ENCODE data around the gene HSD11B1L.
"Not testable (repeated sequence)": the region's sequence is repeated elsewhere in the genome, so short reads cannot be mapped to it uniquely, and the experiment has no call there.

HSD11B1L gene

DNA sequence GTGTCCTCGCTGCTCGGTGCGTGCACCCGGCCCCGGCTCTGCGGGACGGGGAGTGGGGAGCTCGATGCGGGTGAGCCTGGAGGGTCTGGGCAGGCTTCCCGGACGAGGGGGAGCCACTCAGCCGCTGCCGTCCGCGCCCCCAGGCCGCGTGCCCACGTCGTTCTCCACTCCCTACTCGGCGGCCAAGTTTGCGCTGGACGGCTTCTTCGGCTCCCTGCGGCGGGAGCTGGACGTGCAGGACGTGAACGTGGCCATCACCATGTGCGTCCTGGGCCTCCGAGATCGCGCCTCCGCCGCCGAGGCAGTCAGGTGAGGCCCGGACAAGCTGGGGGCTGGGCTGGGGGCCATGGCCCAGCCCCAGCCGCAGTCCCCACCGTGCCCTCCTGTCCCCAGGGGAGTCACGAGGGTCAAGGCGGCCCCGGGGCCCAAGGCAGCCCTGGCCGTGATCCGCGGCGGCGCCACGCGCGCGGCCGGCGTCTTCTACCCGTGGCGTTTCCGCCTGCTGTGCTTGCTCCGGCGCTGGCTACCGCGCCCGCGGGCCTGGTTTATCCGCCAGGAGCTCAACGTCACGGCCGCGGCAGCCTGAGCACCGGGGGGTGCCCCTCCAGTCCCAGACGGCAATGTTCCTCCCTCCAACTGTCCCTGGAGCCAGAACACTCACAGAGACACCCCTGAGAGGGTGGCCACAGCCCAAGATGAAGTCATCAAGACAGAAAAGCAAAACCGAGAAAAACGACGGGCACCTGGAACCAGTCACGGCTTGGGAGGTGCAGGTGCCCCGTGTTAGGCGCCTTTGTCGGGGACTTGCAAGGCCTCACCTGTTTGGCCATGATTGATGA lies 6.8 kb downstream of the HSD11B1L start:
- DNase-seq (ENCODE audit: low spot score) = no peak

DNA sequence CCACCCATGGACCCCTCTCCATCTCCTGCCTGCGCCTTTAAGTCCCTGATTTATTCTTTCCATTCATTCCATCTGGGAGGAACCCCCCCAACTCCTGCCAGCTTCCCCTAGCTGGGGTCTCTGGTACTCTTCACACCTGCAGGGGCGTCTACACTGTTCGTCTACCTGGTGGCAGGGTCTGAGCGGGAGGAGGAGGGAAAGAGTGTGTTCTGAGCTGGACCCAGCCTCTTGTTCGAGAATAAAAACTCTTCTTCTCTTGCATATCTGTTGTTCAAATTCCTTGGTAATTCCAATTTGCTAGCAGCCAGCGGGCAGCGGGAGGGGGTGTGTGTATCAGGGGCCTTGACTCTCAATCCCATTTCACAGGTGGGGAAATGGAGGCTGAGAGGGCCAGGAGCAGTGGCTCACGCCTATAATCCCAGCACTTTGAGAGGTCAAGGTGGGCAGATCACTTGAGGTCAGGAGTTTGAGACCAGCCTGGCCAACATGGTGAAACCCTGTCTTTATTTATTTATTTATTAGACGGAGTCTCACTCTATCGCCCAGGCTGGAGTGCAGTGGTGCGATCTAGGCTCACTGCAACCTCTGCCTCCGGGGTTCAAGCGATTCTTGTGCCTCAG lies 7.5 kb downstream of the HSD11B1L start:
- DNase-seq (ENCODE audit: low spot score) = not testable (repeated sequence)

DNA sequence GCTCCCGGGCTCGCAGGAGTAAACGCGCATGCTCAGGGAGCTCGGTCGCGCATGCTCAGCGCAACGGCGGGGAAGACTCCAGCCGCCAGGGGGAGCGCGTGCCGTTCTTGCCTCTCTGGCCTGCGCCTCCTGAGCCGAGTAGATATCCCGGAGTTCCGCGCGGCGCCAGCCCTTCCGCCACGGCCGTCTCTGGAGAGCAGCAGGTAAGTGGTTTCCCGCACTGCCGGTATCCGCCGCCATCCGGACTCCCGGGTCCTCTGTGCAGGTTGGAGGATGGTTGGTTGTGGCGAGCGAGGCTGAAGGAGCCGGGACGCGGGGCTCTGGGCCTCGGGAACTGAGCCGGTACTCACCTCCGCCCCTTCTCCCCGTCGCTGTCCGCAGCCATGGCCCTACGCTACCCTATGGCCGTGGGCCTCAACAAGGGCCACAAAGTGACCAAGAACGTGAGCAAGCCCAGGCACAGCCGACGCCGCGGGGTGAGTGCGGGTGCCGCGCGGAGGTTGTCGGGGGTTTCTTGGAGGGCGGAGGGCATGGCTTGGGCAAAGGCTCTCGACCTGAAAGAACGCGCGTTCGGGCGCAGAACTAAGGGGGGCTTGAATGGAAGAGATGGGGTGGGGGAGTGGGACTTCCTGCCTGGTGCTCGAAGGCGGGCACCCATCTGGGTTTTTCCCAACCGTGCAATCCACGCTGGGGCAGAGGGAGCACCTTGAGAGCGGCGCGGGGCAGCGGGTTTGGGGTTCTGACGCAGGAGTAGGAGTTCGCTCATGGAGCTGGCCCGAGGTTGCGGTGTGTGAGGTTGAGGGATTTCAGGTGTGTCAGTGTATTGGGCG lies 9.5 kb downstream of the HSD11B1L start, which contains the start of gene RPL36:
TSS of gene RPL36 (plus strand) at position 171 of the 830 bp plus-strand sequence. CDS start at position 384, 213 bp downstream.
- DNase-seq (ENCODE audit: low spot score) = peak; percentile 97

DNA sequence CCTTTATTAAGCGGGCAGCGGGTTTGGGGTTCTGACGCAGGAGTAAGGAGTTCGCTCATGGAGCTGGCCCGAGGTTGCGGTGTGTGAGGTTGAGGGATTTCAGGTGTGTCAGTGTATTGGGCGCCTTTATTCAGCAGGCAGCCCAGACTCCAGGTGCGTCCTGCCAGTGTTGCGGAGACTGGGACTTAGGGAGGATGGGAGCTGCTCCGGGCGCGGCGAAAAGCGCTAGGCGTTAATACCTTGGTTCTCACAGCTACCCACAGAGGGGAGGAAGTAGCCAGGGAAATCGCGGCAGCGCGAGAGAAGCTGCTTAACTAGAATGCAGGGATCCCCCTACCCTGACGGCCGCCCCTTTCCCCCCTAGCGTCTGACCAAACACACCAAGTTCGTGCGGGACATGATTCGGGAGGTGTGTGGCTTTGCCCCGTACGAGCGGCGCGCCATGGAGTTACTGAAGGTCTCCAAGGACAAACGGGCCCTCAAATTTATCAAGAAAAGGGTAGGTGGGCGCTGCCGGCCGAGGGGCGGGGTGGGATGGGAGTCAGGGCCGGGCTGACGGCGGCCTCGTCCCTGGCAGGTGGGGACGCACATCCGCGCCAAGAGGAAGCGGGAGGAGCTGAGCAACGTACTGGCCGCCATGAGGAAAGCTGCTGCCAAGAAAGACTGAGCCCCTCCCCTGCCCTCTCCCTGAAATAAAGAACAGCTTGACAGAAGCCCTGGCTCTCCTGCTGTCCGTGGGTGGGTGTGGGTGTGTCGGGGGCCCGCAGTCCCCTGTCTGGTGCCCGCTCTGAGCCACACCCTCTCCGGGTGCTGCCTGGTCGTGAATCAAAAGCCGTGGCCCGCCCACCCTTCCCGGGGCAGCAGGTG lies 10.4 kb downstream of the HSD11B1L start:
- peak; percentile 40 for DNase-seq (ENCODE audit: low spot score)

DNA sequence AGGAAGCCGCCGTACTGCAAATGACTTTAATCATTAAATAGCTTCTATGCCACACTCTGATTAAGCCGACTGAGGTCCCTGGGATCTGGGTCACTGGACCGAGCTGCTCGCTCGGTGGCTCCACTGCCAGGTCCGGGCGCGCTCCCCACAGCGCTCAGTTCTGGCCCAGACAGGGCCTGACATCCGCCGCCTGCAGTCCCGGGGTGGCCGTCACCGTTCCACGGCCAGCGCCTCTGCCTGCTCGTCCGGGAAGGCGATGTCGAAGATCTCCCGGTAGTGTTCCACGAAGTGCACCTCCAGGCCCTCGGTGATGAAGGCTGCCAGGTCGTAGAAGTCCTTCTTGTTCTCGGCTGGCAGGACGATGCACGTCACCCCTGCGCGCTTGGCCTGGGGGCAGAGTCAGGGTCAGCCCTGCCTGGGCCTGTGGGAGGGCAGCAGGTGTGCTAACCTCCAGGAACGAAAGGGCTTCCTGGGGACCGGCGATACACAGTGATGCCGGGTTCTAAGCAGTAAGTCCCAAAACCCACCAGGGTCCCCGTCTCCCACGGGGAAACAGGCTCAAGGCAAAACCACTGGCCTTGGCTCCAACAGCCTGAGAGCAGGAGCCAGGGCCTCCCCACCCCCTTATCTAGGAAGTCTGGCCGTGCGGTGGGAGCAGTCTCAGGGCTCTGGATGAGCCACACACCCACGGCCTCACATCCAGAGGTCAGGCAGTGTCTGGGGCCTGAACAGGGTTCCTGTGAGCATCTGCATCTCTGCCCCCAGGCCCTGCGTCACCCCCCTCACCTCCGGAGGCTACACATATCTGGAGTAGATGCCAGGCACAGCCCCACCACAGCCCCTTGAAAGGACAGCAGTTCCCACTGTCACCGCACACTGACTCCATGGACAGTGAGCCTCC lies 11.2 kb downstream of the HSD11B1L start:
- DNase-seq (ENCODE audit: low spot score) = no peak

DNA sequence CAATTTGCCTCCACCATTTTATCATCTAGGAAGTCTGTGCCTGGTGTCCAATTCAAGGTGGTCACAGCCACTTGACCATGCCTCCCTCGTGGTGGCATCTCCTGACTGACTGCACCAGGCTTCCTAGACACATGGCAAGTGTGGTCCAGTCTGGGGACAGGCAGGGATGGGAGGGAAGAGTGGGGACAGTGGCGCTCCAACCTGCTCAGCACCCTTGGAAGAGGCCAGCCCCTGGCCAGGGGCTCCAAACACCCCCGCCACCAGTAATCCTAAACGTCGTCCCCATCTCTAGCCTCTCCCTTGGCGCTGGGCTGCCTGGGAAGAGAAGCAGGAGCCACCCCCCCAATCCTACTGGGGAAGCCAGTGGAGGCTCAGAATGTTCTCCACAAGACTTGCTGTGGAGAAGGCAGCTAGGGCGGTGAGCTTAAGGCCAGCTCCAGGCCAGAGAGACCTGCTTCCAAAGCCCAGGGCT lies 11.9 kb downstream of the HSD11B1L start:
- no peak for DNase-seq (ENCODE audit: low spot score)

DNA sequence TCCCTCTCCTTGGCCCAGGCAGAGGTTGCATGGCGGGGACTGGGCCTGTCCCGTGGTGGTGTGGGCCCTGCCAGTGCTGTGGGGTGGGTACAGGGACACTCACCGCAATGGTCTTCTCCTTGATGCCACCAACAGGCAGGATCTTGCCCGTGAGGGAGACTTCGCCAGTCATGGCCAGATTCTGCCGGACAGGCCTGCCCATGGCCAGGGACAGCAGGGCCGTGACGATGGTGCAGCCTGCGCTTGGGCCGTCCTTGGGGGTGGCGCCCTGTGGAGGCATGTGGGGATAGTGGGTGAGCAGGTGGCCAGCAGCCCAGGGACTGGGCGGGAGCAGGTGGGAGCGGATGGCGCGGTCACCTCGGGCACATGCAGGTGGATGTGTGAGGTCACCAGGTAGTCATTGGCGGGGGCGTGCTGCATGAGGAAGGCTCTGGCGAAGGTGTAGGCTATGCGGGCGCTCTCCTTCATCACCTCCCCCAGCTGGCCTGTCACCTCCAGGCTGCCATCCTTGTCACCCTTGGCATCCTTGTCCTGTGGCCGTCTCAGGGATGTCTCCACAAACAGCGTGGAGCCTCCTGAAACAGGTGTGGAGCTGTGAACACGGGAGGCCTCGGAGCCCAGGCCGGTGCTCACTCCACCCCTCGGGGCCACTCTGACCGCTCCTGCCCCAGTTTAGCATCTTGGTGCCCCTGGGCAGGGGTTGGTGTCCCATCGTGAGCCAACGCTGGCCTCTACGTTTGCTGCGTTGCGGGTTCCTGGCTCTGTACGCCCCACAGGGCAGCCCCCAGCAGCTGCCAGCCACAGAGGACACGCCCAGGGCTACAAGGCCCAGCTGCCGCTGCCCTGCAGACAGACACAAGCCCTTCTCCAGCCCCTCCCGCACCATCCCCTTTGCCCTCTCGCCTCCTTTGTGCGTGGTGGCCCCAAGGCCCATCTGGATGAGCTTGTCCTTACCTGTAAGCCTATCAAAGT lies 12.7 kb downstream of the HSD11B1L start:
- no peak for DNase-seq (ENCODE audit: low spot score)

DNA sequence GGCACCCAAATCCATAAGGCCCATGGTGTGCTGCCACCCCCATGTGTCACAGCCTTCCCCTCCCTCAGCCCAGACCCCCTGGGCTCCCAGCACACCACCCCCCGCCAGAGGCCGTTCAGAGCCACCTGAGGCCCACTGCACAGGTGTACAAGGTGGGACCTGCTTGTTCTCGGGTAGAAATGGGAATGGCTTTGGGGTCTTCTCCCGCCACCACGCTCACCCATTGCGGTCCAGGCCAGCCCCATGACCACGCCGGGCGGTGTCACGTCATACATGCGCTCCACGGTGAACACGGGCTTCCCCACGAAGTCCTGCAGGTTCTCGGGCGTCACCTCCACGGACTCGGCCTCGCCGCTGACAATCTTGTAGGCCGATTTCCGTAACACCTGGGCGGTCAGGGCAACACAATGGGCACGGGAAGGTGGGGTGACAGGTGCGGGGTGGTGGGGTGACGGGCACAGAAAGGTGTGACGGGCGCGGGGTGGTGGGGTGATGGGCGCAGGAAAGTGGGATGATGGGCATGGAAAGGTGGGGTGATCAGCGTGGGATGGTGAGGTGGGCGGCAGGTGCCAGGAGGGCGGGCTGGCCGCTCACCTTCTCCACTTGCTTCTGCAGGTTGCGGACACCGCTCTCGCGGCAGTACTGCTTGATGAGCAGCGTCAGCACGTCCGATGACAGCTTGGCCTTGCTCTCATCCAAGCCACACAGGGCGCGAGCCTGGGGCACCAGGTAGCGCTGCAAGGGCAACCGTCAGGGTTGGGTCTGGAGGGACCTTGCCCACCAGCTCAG lies 13.5 kb downstream of the HSD11B1L start:
- DNase-seq (ENCODE audit: low spot score) = no peak

DNA sequence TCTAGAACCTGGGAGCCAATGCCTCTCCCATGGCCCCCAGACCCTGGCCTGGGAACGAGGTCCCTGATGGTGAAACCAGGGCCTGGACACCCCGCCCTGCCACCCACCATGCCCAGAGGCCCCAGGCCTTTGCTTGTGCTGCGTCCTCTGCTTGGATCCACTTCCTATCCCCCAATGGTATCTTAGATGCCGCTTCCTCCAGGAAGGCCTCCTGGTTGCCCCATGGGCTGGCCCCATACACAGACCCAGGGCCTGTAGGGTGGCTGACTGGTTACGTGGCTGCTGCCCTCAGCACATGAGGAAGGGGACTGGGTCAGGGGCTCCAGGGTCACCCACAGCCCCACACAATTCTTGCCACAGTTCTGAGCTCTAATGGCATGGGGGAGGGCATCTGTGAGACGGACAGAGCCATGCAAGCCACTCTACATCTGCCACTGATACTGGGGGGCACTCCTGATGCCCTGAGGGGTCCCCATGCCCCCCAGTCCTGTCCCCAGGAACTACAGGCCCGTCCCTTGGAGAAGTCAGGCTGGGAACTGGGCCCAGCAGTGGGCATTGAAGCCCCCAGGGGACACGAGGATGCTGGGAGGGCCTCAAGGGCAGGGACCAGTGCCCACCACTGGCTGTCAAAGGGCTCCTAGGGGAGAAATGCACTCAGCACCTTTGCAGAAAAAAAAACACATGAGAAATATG lies 14.3 kb downstream of the HSD11B1L start:
- no peak for DNase-seq (ENCODE audit: low spot score)

DNA sequence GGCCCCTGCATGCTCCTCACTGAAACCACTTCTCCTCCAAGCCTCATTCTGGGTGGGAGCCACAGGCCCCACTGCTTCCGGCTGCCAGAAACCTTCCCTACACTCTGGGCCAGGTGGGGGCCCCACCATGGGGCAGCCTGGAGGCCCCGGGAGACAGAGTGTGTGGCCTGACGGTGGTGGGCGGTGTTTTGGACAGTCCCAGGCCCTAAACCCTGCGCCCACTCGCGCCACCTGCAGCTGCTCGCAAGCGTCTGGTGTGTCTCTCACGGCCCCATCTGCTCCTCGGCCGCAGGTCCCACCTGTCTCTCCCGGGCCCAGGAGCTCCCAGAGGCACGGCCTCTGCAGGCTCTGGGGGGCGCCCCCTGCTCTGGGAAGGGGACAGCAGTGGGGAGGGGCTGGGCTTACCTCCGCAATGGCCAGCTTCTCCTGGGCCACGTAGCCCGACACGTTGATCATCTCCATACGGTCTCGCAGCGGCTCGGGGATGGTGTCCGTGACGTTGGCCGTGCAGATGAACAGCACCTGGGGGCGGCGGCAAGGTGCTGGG lies 14.9 kb downstream of the HSD11B1L start:
- no peak for DNase-seq (ENCODE audit: low spot score)

DNA sequence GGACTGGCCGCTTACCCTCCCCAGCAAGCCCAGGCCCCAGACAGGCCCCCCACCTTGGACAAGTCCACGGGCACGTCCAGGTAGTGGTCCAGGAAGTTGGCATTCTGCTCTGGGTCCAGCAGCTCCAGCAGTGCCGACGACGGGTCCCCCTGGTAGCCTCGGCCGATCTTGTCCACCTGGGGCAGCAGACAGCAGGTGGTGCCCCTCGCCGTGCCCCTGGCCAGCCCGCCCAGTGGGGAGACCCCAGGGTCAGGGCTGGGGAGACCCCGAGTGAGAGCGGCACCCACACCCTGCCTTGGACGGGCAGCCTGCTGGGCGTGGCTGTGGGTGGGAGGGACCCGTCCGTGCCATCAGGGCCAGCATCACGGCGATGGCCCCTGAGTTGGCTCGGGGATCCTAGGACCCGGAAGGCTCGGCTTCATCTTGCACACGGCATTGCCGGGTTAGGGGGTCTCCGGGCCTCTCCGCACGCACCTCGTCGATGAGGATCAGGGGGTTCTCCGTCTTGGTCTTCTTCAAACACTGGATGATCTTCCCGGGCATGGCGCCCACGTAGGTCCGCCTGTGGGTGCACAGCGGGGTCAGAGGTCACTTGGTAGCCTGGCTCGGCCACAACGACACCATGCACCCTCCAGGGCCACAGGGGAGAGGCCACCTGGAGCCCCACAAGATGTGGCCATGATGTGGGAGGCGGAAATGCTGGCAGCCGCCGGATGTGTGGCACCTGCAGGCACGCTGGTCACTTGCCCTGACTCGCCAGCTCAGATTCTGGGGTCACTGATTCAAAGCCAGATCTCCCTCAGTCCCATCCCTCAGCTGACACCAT lies 15.6 kb downstream of the HSD11B1L start:
- no peak for DNase-seq (ENCODE audit: low spot score)

DNA sequence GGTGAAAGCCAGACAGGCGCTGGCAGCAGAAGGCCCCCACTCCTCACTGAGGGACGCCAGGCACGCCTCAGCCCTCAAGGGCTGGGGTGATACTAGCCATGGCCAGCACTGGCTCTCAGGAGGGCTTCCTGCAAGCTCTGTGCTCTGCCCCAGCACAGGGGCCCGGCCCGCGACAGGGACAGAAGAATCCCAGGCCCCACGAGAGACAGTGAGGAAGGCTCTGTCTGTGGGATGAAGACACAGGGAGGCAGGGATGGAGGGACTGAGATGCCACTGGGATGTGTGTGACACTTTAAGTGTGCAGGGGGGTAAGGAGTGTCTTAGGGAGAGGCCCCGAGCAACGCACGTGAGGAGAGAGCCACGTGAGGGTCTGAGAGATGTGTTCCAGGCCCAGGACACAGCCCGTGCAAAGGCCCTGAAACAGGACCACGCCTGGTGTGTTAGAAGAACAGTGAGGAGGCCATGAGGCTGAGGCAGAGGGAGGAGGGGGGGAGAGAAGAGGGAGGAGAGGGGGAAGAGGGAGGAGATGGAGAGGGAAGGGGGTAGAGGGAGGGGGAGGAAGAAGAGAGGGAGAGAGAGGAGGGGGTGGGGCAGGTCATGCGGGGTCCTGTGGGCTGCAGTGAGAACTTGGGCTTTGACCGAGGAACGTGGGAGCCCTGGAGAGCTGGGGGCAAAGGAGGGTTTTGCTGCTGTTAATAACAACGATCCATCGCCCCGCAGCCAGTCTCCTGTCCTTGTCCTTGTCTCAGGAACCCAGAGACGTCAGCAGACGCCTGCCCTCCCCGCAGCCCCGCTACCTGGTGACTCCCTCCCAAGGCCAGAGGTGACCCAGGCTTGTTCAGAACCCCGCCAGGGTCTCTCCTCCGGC lies 16.4 kb downstream of the HSD11B1L start:
- DNase-seq (ENCODE audit: low spot score) = no peak

DNA sequence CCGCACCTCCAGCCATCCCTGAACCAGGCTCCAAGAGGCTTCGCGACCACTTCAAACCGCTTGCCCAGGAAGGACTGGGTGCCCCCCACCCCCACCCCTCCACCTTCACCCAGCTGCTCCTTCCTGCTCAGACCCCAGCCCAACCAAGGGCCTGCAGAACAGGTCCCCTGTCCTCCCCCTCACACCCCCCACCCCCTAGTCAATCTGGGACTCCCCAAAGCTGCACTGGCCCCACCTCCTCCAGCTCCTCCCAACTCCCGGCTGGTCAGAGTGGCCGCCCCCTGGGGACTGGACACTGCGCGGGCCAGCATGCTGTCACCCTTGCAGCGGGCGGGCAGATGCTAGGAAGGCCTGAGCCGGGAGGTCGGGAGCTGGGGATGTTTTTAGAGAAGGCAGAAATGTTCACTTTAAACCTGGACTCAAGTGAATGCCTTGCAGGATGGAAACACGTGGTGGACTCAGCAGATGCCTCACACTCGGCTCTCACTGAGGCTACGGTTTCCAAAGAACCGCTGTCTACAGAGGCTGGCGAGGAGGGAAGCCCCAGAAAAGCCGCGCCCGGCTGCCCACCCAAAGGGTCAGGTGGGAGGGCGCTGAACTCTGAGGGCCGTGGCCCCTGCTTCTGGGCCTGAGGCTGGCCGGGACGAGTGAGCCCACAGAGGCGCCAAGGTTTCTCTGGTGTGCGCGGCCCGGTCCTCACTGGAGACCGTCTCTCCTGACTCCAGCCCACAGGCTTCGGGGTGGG lies 17.2 kb downstream of the HSD11B1L start:
- DNase-seq (ENCODE audit: low spot score) = no peak

DNA sequence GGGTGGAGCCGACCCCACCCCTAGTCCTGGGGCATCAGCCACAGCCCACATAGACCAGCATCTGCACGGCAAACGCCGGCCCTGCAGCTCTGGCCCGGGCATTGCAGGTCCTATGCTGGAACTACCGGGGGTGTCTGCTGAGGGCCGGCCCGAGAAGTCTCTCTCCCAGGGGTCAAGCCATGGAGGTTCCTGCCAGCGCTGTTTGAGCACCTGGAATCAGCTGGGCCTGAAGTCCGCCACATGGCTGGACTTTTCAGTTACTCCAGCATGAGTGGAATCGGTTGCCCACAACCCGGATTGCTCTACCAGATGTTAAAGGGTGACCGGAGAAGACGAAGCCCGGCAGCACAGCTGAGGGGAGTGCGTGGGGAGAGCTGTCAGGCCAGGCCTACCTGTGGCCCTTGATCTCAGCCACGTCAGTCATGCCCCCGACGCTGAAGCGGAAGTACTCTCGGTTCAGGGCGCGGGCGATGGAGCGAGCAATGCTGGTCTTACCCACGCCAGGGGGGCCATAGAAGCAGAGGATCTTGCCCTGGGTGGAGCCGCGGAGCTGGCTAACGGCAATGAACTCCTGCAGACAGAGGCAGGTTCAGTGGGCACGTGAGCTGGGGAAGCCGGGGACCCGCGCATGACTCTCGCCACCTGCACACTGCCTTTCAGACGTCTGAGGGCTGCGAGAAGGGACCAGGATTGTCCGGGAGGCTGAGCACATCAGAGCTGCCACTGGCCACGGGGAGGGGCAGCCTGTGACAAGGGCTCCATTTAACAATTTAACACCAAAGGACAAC lies 18.0 kb downstream of the HSD11B1L start:
- DNase-seq (ENCODE audit: low spot score) = no peak

Data from LoVo (cell line).